HG02884 (cell line): ENCODE data around the gene MED12L.
A peak's percentile ranks its signal among the peaks of the same experiment; 100 is the strongest.

Source experiments
- ATAC-seq: cut with Tn5 transposase; IDR thresholded peaks from one replicate; pipeline ENCODE4 v1.9.1; 2021; ENCODE audit warnings: mild to moderate bottlenecking, moderate library complexity; ENCODE audit not compliant: unreplicated experiment

The MED12L gene

GRCh38 chr3:151169948-151170679 is 84.7 kb downstream of the MED12L start:
- peak; percentile 36 for ATAC-seq

DNA sequence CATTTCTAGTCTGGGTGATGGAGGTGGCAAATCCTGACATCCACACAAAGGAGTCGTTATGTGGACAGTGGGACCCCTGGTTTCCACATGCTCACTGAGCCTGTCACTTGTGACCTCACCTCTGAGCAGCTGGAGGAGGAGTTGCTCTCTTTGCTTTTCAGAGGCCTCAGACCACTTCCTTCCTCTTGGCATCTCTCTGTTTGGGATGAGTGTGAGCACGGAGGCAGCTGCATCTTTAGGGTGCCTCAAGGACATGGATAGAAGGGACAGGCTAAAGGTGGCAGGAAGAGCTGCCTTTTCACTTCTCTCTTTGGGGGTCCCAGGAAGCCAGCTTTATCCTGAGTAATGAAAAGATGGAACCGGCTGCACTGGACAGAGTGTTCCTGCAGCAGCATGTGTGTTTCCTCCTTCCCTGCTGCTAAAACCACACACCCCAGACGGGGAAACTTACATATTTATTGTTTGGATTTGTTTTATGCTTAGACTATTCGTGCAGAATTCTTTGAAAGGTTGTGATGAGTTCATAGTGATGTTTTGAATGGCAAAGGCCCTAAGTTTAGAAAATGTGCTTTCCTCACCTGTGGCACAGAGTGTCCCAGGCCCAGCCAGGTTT is 85.8 kb downstream of the MED12L start:
- peak; percentile 53 for ATAC-seq

GRCh38 chr3:151174351-151174750 is 88.9 kb downstream of the MED12L start:
- no peak for ATAC-seq

DNA sequence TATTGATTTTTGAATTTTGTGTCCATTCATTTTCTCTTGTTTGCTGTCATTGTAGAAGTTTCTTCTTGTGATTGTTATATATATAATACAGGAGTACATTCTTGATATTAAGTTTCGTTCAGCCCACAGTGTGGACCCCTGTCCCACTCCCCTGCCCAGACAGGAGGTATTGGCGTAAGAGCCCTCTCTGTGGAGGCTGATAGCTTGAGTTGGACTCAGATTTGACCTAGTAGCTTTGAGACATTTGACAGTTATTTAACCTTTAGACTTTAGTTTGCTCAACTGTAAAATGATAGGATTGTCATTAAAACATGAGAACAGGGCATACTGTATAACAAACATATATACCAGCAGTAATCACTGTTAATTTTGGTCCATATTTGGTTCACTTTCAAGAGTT is 90.5 kb downstream of the MED12L start:
- no peak for ATAC-seq

GRCh38 chr3:151178208-151178845 is 92.9 kb downstream of the MED12L start:
- ATAC-seq: no peak

DNA sequence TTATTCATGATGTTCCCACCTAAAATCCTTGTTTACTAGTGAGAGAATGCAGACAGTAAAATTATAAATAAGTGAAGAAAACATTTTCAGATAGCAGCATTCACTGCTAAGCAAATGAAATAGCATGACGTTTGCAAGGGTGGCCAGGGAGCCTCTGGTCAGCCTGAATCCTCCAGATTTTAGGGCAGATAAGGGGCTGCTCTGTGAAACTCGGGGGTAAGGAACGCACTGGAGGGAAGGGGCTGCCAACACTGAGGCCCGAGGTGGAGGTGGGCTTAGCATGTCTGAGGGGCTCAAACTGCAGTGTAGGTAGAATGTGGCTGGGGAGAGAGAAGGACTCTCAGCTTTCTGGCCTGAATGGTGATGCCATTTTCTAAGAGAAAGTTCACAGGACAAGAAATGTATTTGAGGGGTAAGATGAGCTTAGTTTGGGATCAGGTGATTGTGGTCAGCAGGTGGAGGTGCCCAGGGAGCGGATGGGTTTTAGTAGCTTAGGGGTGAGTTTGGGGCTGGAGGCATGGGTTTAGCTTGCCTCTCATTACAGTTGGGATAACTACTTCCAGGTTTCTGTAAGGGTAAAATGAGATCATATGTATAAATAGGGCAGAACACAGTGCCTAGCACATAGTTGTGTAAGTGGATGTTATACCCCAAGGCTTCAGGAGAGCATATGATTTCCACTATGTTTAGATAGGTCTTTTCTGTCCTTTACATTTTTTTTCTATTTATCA is 97.0 kb downstream of the MED12L start:
- no peak for ATAC-seq

DNA sequence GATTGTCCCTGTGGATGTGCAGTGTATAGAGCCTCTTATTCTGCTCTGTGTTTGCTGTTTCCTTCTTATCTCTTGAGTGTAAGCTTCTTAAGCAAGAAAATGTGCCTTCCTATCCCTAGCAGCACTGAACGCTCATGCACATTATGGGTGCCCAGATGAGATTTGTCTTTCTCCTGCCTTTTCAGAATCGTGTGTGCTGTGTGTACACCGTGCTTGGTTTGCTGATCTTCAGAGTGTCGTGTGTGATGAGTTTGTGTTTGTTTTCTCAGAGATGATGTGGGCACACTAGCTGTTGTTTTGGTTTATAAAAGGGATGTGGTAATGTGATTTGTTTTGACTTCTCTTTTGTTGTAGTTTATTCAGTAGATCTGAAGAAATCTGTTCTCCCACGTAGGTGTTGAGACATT is 97.8 kb downstream of the MED12L start:
- no peak for ATAC-seq

DNA sequence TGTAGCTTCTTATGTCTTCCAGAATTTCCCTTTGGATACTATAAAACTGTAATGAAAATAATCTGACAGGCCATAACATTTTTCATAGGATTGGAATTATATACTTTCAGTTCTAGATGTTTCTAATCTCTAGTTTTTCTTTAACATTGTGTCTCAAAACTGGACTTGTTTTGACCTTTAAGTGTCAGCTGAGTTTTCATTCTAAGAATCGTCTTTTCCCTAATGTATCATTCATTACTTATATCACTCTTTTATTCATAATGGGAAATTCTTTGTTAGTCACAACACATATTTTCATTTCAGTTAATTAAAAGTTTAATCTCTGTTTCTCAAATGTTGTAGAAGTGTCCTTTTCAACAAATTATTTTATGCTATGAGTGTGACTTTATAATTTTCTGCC is 105.6 kb downstream of the MED12L start:
- ATAC-seq: no peak

DNA sequence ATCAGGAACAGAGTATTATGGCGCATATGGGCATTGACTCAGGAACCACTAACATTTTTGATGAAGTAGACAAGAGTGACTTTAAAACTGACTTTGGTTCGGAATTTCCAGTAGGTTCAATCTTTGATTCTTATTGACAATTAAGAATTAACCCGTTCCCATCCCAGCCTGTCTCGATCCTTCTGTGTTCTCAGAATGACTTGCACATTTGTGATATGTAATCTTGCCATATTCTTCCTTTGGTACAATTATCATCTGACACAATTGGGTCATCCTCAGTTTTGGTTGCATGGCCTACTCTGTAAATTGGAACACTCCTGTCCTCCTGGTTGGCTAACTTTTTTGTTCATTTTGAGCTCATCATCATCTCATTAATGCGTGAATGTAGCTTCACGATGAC is 107.1 kb downstream of the MED12L start:
- no peak for ATAC-seq

DNA sequence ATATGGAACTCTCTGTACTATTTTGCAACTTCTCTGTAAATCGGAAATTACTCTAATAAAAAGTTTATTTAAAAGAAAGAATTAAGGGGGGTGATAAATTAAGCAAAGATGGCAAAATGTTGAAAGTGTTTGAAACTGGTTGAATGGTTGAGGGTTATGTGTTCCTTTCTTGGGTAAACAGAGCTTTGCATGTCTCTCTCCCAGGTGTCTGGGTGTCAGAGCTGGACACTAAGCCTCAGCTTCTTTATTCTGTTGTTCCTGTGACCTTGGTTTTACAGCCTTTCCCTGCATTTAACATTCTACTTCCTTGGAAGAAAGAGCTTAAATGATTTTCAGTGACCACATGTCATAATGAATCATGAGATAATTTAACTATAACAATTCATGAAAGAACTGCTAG is 110.4 kb downstream of the MED12L start:
- no peak for ATAC-seq

GRCh38 chr3:151196434-151196833 is 111.0 kb downstream of the MED12L start:
- ATAC-seq: no peak

DNA sequence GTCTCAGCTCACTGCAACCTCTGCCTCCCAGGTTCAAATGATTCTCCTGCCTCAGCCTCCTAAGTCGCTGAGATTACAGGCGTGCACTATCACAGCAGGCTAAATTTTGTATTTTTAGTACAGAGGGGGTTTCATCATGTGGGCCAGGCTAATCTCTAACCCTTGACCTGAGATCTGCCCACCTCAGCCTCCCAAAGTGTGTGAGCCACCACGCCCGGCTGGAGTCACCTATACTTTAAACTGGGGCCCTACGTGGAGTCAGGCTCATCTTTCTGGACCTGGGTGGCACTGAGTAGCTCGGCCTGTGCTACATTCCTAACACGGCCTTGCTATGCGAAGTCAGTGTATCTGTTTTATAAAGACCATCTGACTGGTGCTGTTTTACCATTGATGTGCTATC is 111.8 kb downstream of the MED12L start:
- ATAC-seq: no peak

DNA sequence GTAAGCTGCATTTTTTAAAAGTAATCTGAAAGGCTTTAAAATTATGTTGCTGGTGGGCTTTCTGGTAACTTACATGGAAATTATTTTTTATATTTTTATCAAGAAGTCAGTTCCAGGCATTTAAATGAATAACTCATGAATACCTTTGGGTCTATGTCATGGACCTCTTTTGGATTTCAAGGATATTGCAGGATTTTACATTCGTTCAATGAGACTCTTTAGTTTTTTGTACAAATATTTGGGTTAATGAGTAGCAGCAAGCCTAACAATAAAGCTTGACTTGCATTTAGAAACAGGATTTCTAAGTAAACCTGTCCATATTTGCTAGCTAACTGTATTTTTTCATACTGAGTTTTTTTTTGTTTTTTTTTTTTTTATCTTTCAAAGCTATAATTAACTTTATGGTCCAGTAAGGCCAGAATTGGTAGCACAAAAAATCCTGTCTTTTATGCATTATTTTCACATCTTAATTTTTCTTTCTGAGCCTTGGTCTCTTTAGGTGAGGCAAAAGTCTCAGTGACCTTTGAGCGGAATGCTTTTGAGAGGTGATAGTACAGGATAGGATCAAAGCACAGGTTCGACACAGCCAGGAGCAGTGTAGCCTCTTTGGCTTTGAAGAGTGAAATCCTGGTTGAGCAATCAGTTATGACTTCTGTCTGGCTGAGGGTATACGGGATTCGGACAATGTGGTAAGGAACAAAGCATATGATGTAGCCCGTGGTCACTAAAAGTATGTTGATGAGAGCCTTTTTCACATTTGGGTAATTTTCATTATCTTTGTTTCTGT is 112.7 kb downstream of the MED12L start:
- ATAC-seq: no peak

DNA sequence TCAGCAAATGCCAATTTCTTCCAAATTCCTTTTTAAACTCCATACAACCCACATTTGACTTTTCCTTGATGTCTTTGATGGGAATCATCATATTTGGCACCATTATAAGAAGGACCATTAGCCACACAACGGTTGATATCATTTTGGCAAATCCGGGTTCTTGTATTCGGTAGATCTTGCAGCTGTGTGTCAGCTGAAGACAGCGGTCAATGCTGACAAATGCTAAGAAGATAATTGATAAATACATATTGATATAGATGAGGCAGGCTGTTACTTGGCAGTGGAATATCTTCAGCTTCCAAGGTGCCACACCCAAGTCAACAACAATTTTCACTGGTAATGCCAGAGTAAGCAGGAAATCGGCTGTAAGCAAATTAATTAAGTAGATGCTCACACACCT is 113.4 kb downstream of the MED12L start:
- no peak for ATAC-seq

DNA sequence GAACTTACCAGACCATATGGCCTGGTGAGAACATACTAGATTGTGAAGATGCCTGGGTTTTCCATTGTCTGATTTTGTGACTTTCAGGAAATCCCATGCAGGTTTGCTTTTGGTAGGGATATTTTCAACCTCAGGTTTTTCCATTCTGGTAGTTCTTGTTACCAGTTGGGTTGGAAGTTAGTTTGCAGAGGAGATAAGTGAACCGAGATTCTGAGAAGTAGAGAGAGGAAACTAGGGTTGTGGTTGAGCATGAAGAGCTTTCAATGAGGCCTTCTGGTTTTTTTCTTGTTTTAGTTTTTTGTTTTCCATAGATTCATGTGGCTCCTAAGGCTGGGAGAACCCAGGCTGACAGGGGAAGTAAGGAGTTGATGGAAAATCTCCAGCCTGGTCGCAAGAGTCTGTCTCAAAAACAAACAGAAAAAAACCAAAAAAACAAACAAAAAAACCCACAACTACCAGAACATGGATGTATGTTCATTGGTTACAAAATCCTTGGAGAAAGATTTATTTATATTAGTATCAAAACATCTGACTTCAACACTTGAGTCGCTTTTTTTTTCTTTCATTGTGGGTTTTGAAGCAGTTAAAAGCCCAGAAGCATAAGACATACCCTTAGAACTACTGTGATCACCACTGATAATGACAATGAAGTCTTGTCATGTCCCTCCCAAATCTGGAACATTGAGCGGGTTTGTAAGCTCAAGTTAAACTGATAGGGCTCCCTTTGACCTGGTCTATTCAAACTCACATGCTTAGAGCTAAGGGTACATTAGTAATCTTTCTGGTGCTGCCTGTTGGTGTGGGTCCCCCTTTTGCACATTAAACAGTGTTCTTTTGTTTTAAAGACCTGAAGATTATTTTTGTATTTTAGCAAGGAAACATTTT is 114.3 kb downstream of the MED12L start:
- no peak for ATAC-seq

DNA sequence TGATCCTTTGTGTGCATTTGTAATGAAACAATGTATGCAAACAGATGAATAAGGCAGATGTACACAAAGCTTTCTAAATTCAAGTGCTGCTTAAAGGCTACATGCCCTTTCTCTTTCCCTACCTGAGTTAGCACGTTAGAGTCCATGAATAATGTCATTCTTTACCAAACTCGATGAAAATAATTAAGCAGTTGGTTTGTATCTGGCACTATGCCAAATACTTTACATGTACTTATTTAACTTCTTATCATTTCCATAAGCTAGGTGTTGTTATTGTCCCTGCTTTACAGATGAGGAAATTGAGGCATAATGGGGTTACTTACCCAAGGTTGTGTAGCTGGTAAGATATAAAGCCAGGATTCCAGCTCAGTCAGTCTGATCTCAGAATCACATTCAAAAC is 115.1 kb downstream of the MED12L start:
- ATAC-seq: no peak

DNA sequence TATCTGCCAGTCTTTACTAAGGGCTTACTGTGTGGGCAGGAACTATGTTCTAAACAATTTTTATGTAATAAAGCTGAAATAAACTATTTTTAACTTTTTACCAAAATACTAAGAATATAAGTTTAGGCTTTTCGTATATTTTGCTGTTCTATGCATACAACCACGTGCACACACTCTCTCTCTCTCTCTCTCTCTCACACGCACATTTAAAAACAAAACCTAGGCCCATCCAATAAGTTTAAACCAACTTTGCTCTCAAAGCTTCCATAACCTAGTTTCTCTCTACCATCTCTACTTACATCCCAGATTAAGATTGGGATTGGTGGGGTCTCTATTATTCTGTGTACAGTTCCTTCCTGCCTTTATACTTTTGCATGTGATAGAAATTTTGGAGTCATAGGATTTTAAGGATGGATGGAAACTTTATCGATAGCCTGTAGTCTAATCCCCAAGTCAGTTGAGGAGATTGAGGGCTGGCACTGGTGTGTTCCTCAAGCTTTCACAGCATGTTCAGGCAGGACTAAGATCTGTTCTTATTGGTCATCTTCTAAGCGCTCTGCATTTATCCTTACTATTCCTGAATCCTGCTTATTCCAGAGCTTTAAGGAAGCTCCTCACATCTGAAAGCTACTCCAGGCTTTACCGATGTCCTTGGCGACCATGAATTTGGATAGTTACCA is 115.7 kb downstream of the MED12L start:
- ATAC-seq: no peak

DNA sequence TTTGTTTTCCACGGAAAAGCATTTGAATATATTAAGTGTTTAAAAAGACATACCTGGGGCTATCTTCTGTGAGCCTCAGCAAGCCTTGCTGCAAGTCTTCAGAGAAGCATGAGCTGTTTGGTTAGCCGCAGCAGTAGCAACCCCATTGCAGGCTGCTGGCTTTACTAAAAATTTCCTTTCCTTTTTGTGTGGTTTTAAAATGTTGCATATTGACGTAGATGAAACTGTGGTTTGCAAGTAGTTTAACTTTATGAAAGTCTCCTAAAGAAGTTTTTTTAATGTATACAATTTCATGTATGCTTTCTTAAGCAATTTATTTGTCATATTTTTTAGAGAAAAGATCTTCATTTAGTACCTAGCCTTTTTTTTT is 117.6 kb downstream of the MED12L start, which contains the start of gene GPR171:
Gene GPR171 (minus strand): TSS at position 166 of the 370 bp plus-strand sequence. CDS start 3,830 bp downstream, outside the sequence.
- ATAC-seq: peak; percentile 93
